ENCODE data around the gene TTLL11.

DNA sequence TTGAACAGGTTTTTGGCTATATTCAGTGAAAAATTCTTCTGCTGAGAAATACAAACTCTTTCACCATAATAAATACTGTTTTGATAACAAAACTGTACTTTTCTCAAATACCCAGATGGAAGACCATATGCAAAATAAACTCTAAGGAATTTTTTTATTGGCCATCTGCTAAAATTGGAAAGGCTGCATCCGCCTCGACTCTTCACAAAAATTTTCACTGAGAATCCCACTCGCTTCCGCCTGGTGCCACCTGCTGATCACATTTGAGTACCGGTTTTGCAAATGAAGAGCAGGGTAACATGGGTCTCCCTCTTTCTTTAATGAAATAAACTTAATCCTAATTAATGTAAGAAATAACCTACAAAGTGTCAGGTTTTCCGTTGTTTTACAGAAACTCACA, 76.4 kb downstream of the TTLL11 start:
- no peak for TF ChIP-seq RARB (CRISPR knock-in tag; IDR thresholded peaks at IDR 0.05)
- TF ChIP-seq CSDC2 (CRISPR knock-in tag; IDR thresholded peaks at IDR 0.05), result no peak
- TF ChIP-seq, protein P1, sequence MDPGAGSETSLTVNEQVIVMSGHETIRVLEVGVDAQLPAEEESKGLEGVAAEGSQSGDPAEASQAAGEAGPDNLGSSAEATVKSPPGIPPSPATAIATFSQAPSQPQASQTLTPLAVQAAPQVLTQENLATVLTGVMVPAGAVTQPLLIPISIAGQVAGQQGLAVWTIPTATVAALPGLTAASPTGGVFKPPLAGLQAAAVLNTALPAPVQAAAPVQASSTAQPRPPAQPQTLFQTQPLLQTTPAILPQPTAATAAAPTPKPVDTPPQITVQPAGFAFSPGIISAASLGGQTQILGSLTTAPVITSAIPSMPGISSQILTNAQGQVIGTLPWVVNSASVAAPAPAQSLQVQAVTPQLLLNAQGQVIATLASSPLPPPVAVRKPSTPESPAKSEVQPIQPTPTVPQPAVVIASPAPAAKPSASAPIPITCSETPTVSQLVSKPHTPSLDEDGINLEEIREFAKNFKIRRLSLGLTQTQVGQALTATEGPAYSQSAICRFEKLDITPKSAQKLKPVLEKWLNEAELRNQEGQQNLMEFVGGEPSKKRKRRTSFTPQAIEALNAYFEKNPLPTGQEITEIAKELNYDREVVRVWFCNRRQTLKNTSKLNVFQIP (CRISPR knock-in tag; IDR thresholded peaks at IDR 0.05; ENCODE audit: borderline replicate concordance, low read depth), result no peak
- no peak for TF ChIP-seq ZFP3 (CRISPR knock-in tag; IDR thresholded peaks at IDR 0.05)
- TF ChIP-seq ESRRG (CRISPR knock-in tag; IDR thresholded peaks at IDR 0.05), result no peak
- no peak for TF ChIP-seq ZFP30 (CRISPR knock-in tag; IDR thresholded peaks at IDR 0.05)

All from SK-N-SH treated with all-trans-retinoic acid at 6 μM for 48 hours (cell line).